HG02852 (cell line): ENCODE results near the gene PUDP.
A peak's percentile ranks its signal among the peaks of the same experiment; 100 is the strongest.

Experiments
- ATAC-seq: cut with Tn5 transposase; IDR thresholded peaks from one replicate; pipeline ENCODE4 v1.9.1; 2021; ENCODE audit warnings: mild to moderate bottlenecking, moderate library complexity; ENCODE audit not compliant: unreplicated experiment

The PUDP gene

DNA sequence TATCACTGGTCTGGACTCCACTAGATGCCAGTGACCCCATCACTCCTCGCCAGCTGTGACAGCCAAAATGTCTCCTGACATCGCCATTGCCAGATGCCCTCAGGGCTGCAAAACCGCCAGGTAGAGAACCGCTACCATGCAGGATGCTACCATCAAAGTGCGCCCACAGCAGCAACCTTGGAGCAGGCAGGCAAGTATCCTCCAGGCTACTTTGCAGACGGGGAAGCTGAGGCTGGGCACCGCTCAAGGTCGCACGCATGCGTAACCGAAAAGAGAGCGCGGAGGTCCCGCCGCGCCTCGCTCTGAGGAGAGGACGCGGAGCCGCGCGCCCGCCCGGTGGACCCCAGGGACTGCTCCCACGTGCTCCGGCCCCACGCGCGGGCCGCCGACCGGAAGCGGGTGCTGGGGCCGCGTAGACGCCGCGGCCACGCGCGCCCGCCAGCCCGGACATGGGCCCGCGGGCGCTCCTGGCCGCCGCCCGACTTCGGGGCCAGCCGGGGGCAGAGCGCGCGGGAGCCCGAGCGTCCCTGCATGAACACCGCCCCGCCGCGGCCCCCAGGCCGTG, 458 bp downstream of the PUDP start, which contains the start of gene STS:
TSS of gene STS (plus strand) at position 300 of the 565 bp plus-strand sequence. CDS start 105,488 bp downstream, outside the sequence.
- peak; percentile 38 for ATAC-seq

DNA sequence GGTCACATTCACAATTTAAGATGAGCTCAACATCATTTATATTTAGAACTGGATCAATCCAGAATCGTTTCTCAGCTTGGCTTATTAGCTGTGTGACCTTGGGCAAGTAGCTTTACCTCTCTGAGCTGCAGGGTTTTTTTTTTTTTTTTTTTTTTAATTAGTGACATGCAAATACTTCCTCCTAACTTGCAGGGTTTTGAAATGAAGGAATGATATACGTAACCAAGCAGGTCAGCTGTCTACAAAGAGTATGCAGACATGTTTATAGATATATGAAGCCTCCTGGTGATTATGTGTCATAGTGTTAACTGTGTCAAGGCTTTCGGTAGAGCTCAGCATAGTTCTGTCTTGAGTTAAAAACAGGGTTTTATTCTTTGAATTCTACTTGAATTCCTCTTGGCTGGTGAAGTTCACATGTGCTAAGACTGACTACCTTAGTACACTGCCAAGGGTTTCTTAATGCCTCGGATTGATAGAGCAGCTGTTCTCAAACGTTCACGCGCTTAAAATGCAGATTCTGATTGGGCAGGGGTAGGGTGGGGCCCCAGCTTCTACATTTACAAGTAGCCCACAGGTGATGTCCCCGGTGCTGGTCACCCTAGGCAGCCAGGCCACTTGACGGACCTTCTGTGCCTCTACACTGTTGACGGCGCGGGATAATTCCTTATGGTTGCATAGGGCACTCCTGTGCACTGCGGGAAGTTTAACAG, 1.1 kb downstream of the PUDP start:
- ATAC-seq: peak; percentile 8

DNA sequence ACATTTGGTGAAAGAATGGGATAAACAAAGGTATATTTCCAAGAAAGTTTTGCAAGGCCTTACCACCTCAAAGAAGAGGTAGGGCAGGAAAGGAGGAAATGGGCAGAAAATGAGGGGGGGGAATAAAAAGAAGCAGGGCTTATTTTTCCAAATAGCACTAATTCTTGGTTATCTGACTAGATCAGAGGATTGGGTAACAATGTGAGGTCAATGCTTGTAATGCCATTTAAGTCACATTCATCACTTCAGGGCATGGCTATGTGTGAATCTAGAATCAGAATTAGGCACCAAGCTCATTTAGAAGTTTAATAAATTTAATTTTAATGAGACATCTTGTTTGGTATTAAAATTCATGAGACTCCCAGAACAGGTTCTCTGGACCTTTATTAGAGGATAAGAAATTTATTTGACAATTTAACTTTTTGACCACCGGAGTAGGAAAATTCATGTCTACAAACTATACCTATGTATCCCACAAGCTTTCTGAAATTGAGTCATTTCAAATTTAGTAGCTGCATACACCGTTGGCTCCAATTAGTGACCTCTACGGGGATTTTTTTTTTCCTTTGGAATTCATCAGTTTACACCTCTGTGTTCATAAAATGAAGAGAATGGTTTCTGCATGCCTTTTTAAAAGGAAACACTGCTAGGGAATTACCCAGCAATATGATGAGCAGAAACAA, 1.8 kb downstream of the PUDP start:
- no peak for ATAC-seq

DNA sequence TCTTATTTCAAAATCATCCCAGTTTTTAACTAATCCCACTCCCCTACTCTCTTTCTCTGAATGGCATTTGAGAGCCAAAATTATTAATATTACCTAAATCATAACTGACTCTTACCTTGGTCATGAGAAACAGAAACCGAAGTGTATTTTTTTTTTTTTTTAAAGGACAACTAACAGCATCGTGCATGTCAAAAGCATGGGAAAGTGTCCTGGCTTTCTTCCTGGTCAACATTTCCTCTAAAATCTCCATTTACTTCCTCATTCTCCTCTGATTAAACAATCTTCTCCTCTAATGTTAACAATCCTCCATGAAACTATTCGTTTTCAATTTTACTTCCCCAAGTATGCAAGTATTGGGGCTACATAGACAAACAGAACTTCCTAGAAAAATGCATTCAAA, 2.5 kb downstream of the PUDP start:
- no peak for ATAC-seq

DNA sequence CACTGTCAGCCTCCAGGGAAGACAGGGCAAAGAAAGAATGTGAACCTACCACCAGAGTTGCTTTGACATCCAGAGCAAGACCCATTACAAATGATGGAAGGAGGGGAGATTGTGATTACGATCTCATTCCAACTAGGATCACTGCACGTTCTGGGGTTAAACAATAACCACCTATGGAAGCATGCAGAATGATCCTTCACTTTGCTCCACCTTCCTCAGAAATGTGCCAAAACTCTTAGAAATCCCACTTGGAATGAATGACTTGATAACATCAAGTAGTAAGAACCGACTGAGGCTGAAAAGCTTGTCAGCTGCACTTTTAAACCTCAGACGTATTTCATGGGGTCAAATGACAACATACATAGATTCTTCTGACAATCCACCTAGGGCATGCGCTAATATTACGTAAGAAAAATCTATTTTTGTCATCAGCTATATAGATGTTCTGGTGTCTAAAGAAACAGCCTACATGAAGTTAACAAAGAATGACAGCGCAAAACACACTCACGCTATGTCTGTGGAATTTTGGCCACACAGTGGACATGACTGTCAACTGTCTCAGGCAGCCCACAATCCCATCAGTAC, 3.9 kb downstream of the PUDP start:
- ATAC-seq: no peak

DNA sequence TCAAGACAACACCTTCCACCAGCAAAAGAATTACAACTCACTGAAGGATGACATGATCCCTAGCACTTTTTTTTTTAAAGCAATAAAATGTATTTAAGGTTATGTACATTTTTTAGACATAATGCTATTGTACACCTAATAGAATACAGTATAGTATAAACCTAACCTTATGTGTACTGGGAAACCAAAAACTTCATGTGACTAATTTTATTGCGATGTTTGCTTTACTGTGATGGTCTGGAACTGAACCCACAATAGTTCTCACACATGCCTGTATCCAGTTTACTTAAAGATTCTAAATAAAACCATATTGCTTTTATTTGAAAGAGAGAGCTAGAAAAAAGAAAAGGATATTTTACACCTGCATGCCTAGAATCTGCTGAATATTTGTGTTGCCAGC, 4.9 kb downstream of the PUDP start:
- ATAC-seq: no peak

DNA sequence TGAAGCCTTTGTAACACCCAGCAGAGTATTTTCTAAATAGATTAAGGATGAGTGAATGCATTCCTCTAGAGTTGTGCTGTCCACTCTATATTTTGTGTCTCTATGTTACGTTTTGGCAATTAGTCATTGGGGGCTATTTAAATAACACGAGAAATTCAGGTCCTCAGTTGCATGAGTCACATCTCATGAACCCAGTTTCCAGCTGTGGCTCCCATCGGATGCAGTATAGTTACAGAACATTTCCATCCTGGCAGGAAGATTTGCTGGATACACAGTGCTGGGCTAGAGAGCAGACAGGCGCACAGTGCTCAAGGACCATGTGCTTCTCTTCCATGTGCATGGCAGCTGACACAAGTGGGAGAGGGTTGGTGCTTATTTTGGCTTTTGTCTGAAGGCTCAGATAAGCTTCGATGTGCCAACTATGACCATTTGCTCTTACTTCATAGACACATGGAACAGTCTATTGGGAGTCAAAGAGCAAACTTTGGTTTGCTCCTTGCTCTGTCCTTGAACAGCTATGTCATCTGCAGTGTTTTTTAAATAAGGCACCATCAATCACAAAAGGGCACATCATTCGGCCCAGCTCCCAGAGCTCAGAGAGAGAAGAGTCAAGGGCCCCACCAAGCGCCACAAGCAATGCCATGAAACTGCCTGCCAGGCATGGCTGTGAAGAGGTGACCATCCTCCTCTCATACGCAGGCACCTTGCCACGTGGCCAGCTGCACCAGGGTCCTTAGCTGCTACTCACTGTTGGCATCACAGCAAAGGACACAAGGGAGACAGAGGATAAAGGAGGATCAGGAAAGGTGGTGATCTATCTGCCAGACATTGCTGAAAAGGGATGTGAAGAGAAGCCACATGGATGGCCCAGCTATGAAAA, 8.5 kb downstream of the PUDP start:
- ATAC-seq: no peak

DNA sequence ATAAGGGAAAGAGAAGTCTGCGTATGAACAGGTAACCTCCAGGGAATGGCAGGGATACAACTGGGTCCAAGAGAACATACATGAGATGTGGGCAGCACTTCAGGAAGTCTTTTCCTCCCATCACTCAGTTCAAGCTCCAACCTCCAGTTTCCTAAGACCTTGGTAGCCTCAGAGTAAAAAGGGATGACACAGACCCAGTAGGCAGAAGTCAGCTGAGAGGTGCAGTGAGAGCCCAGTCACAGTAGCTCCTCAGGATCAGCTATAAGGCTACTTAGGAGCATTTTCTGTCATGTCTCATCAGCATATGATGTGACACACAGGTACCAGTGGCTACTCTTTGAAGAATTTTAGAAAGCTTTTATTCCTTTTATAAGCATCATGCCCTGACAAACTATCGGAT, 13.0 kb downstream of the PUDP start:
- no peak for ATAC-seq

DNA sequence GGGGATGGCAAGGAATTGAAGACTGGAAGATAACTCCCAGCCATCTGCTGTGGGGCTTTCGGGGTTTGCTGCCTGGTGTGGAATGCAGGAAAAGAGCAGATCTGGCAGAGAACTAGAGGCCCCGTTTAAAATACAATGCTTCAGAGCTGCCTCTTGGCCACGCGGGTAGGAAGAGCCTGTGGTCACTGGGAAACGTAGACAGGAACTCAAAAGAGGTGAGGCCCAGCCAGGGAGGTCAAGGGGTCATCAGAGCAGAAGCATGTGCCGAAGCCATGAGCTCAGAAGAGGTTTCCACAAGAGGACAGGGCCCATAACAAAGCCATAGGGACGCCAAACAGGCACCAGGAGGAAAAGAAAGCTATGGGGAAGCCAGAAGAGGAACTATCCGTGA, 14.9 kb downstream of the PUDP start:
- ATAC-seq: peak; percentile 3

DNA sequence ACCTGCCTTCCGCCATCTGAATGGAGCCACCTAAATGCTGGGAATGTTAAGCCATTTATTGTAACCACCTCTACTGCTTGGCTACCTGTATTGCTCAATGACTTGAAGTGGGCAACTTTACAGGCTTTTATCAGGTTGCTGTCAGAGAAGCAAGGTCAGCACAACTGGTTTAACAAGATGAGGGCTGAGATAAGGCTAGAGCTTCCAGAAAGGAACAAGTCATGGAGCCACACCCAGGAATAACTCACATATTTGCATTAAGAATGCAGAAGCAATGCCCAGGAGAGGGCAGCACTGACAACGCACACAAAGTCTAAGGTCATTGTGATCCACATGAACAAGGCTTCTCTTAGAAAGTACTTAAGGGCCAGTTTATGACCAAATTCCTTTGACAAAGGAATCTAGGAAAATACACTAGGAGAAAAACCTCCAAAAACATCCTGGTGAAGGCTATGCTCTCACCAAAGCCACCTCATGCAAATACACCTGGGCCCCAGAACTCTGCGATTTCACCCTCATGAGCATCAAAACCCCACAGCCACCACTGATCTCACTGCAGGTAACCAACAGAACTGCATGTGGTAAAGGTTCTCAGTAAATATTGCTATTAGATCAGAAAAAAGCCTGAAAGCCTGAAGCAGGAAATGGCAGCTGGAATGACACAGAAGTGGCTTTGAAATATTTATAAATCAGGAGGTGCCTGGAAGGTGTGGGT, 15.5 kb downstream of the PUDP start:
- ATAC-seq: peak; percentile 73

DNA sequence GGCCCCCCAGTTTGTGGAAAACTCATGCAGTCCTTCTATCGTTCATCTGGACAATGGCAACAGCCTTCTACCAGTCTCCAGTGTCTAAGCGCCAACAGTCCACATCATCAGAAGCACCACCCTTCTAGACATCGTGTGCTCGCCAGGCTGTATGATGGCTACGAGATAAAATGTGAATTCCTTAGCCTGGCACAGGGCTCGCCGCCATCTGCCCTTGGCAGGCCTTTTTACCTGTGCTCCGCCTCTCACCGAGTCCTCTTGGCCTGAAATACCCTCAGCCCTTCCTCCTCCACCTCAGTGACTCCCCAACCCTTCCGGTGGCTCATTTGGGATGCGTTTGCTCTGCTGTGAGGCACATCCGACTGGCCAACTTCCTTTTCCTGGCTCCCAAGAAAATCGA, 16.3 kb downstream of the PUDP start:
- no peak for ATAC-seq

DNA sequence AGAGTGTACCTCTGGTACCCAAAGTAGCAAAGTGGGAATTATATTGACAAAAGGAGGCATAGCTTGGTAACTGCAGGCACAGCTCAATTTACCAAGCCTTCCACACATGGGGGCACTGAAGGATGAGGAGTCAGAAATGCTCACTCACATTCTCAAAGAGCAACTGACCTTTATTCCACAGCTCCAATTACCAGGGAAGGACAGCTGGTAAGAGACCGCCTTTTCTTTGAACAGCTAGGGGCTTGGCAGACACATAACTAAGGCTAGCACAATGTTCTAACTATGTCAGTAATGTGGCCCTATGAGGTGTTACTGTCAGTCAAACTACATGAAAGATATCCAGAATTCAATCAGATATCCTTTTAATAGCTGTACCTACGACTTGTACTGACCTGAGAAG, 20.9 kb downstream of the PUDP start:
- no peak for ATAC-seq

DNA sequence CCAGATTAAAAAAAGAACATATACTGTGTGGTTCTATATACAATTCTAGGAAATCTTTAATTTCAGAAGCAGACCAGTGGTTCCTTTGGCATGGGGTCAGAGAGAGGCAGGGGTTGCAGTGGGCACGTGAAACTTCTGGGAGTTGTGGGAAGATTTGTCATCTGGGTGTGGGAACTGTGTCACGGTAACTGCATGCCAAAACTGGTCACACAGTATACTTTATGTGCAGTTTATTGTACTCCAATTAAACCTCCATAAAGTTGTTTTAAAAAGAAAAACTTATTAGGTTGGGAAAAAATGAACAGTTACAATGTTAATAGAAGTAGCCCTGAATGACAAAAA, 27.1 kb downstream of the PUDP start:
- ATAC-seq: no peak

DNA sequence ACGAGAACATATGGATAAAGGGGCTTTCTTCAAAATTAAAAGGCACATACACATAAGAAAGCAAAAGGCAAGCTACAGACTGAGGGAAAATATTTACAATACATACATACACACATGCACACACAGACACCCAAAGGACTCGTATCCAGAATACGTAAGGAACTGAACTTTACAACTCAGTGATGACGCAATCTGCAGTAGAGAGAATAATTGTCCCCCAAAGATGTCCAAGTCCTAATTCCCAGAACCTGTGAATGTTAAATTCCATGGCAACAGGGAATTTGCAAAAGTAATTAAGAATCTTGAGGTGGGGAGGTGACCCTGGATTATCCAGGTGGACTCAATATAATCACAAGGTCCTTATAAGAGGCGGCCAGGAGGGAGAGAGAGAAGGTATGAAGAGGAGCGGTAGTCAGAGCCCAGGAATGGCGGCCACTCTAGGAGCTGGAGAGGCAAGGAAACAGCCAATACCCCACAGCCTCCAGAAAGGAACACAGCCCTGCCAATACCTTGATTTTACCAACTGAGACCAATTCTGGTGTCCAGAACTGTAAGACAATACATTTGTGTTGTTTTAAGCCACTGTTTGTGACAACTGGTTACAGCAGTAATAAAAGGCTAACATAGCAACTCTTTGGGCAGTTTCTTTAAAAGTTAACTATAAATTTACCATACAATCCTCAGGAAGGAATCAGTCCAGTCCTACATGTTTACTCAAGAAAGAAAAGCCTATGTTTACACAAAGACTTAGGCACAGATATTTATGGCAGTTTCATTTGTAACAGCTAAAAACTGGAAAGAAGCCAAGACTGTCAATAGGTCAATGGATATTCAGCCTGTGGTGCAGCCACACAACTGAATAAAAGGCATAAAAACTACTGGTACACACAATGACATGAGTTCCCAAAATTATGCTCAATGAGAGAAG, 27.7 kb downstream of the PUDP start:
- ATAC-seq: no peak

DNA sequence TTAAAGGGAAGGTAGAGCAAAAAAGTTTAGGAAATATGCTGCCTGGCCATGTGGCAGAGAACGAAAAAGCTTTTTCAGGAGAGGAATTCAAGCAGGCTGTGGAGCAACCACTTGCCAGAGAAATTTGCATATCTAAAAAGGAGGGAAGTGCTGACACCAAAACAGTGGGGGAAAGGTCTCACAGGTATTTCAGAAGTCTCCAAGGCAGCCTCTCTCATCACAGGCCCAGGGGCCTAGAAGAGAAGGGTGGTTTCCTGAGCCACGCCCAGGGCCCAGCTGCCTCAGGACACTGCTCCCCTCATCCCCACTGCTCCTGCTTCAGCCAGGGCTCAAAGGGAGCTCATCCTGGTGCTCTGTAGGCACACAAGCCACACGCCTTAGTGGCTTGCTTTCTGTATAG, 30.4 kb downstream of the PUDP start:
- ATAC-seq: peak; percentile 45

DNA sequence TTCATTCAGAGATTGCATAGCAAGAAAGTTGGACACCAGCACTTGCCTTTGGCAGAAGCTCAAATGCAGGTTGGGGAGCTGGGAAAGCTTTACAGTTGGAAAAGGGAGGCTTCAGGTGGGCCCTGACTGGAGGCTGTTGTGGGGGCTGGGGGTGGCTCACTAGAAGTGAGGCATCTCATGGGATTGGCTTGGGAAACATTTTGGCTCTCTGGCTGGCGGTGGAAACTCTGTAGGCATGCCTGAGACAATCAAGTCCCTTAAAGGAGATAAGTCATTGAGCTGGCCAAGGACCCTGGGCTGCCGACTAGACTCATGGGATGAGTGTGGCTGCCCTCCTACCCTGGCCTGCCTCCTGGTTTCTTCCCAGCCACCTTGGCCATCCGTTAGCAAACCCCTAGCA, 31.9 kb downstream of the PUDP start:
- ATAC-seq: no peak

DNA sequence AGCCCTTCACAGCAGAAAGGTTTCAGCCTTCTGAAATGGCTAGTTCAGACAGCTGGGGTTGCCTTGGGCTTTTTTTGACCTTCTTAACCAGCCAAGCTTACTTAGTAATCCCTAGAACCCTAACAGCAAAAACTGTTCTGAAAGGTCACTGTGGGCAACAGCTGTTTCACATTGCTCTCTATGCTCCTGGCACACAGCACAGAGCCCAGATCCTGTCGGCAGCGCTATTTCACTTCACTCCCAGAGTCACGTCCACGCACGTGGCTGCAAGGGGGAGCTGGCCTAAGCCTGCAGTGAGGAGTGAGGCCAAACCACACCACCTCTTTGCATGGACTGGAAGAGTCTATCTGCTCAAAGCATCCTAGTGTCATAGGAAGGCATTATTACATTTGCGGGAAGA, 32.4 kb downstream of the PUDP start:
- peak; percentile 62 for ATAC-seq

DNA sequence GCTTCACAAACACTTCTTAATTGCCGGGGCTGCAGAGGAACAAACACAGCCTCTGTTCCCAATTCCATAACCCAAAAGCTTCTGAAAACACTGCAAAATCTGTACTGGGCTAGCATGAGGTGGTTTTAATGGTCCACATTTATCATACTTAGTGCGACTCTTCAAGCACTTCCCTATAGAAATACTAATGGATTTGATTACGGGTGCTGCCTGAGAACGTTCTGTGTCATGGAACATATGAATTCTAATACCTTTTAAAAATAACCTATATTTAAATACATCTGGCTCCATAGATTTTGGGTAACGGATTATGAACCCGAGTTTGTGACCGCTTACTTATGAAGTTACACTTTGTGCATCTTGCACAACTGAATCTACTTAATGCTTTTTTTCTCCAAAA, 35.9 kb downstream of the PUDP start:
- ATAC-seq: no peak

DNA sequence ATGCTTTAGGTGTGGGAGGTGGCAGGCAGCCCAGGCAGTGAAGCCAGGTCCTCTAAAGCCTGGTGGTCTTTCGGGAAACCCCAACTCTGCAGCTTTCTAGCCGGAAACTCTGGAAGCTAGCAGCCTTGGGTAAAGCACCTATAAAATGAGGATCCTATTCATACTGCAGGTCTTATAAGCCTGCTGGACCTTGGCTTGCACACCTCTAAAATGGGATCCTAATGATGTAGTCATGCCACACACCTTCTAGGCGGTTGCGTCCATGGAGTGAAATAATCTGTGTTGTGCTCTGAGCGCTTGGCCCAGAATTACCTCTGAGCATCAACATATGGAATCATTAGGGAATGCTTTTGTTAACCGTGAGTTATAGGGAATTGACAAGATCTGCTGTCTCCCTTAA, 36.4 kb downstream of the PUDP start:
- ATAC-seq: no peak
